H9 (cell line): ENCODE measurements around the gene TUBA3E. TPM values are rescaled to one million over a fixed set of nuclear protein-coding genes. Genes with fewer than 3 reads are reported as not detected.
"Not testable (repeated sequence)": the region's sequence is repeated elsewhere in the genome, so short reads cannot be mapped to it uniquely, and the experiment has no call there.

ENCODE experiments used
- DNase-seq: peaks from one replicate; pipeline ENCODE4 v3.0.0-alpha.2; 2017
- H2AFZ ChIP-seq: one replicate; pipeline ENCODE4 v1.6.1; 2013; ENCODE audit warnings: mild to moderate bottlenecking, low read length, control low read depth, moderate library complexity
- H2AK5ac ChIP-seq: 2 replicates; pipeline ENCODE4 v1.6.1; 2013; ENCODE audit warnings: low read length, control low read depth, mixed read lengths; ENCODE audit not compliant: insufficient read length
- H2BK120ac ChIP-seq: one replicate; pipeline ENCODE4 v1.6.1; 2013; ENCODE audit warnings: low read depth, mild to moderate bottlenecking, low read length, control low read depth, inconsistent platforms; ENCODE audit not compliant: poor library complexity, severe bottlenecking
- H2BK12ac ChIP-seq: 2 replicates; pipeline ENCODE4 v1.6.1; 2013; ENCODE audit warnings: low read length, control low read depth, mixed read lengths, low read depth; ENCODE audit not compliant: insufficient read length
- H2BK15ac ChIP-seq: 2 replicates; pipeline ENCODE4 v1.6.1; 2013; ENCODE audit warnings: low read depth, low read length, control low read depth
- H2BK20ac ChIP-seq: one replicate; pipeline ENCODE4 v1.6.1; 2013; ENCODE audit warnings: low read depth, mild to moderate bottlenecking, low read length, control low read depth, inconsistent platforms; ENCODE audit not compliant: poor library complexity, severe bottlenecking
- H2BK5ac ChIP-seq: 2 replicates; pipeline ENCODE4 v1.6.1; 2013; ENCODE audit warnings: low read length, control low read depth, mixed read lengths; ENCODE audit not compliant: insufficient read length
- H3K14ac ChIP-seq: 2 replicates; pipeline ENCODE4 v1.6.1; 2013; ENCODE audit warnings: low read length, control low read depth; ENCODE audit not compliant: insufficient read depth
- H3K18ac ChIP-seq: 2 replicates; pipeline ENCODE4 v1.6.1; 2013; ENCODE audit warnings: low read depth, mild to moderate bottlenecking, mixed read lengths, low read length, control low read depth; ENCODE audit not compliant: insufficient read length
- H3K23ac ChIP-seq: 2 replicates; pipeline ENCODE4 v1.6.1; 2013; ENCODE audit warnings: low read length, control low read depth, mixed read lengths, low read depth; ENCODE audit not compliant: insufficient read length
- H3K23me2 ChIP-seq: 2 replicates; pipeline ENCODE4 v1.6.1; 2013; ENCODE audit warnings: low read depth, mild to moderate bottlenecking, mixed read lengths, low read length, control low read depth; ENCODE audit not compliant: insufficient read length, poor library complexity, severe bottlenecking
- H3K27ac ChIP-seq: 2 replicates; pipeline ENCODE4 v1.5.1; 2013; ENCODE audit warnings: low read length, control low read depth, mixed read lengths, low read depth; ENCODE audit not compliant: insufficient read length
- H3K27me3 ChIP-seq: 2 replicates; pipeline ENCODE4 v1.6.1; 2013; ENCODE audit warnings: low read length, control low read depth, inconsistent platforms; ENCODE audit not compliant: insufficient read depth
- H3K4ac ChIP-seq: 2 replicates; pipeline ENCODE4 v1.6.1; 2013; ENCODE audit warnings: low read depth, mild to moderate bottlenecking, control low read depth, inconsistent platforms, low read length, moderate library complexity
- H3K4me1 ChIP-seq: 2 replicates; pipeline ENCODE4 v1.6.1; 2013; ENCODE audit warnings: low read length, control low read depth, inconsistent platforms; ENCODE audit not compliant: insufficient read depth
- H3K4me2 ChIP-seq: 2 replicates; pipeline ENCODE4 v1.6.1; 2013; ENCODE audit warnings: low read length, control low read depth, mixed read lengths; ENCODE audit not compliant: insufficient read length, insufficient read depth
- H3K56ac ChIP-seq: 2 replicates; pipeline ENCODE4 v1.6.1; 2013; ENCODE audit warnings: low read depth, mild to moderate bottlenecking, mixed read lengths, low read length, control low read depth; ENCODE audit not compliant: insufficient read length
- H3K79me1 ChIP-seq: 2 replicates; pipeline ENCODE4 v1.6.1; 2013; ENCODE audit warnings: low read depth, mild to moderate bottlenecking, moderate library complexity, low read length, control low read depth, inconsistent platforms; ENCODE audit not compliant: insufficient read depth, poor library complexity, severe bottlenecking
- H3K79me2 ChIP-seq: 2 replicates; pipeline ENCODE4 v1.6.1; 2013; ENCODE audit warnings: low read length, control low read depth, inconsistent platforms; ENCODE audit not compliant: insufficient read depth
- H3K9ac ChIP-seq: 2 replicates; pipeline ENCODE4 v1.6.1; 2013; ENCODE audit warnings: low read length, control low read depth, mixed read lengths; ENCODE audit not compliant: insufficient read length; ENCODE audit errors: extremely low read depth
- H3K9me3 ChIP-seq: one replicate; pipeline ENCODE4 v1.6.1; 2013; ENCODE audit warnings: low read depth, low read length, inconsistent platforms; ENCODE audit not compliant: control insufficient read depth
- H3T11ph ChIP-seq: one replicate; pipeline ENCODE4 v1.6.1; 2013; ENCODE audit warnings: mild to moderate bottlenecking, low read length, control low read depth, inconsistent platforms
- H4K20me1 ChIP-seq: one replicate; pipeline ENCODE4 v1.6.1; 2013; ENCODE audit not compliant: control insufficient read depth, insufficient read length, insufficient read depth
- H4K5ac ChIP-seq: 2 replicates; pipeline ENCODE4 v1.6.1; 2013; ENCODE audit warnings: low read depth, mild to moderate bottlenecking, mixed read lengths, low read length, control low read depth; ENCODE audit not compliant: insufficient read length
- H4K8ac ChIP-seq: replicated peaks from 2 replicates; pipeline ENCODE4 v1.6.1; 2013; ENCODE audit warnings: low read length, control low read depth, mixed read lengths, low read depth; ENCODE audit not compliant: insufficient read length
- H4K91ac ChIP-seq: 2 replicates; pipeline ENCODE4 v1.6.1; 2013; ENCODE audit warnings: low read depth, mild to moderate bottlenecking, moderate library complexity, mixed read lengths, low read length, control low read depth; ENCODE audit not compliant: insufficient read length
- H3K27ac Mint-ChIP-seq, 3 experiments: 2 replicates in 2 of 3; 3 replicates in 1 of 3; pipeline ENCODE4 v1.8.0; 2020 to 2021; ENCODE audit warnings: mixed read lengths in 3 of 3, mild to moderate bottlenecking in 1 of 3, moderate library complexity in 1 of 3
- H3K27me3 Mint-ChIP-seq: 2 replicates; pipeline ENCODE4 v1.8.0; 2021; ENCODE audit warnings: low read depth, mild to moderate bottlenecking, moderate library complexity, mixed read lengths
- H3K36me3 Mint-ChIP-seq, 3 experiments: 2 replicates in 2 of 3; 3 replicates in 1 of 3; pipeline ENCODE4 v1.8.0; 2020 to 2021; ENCODE audit warnings: low read depth in 3 of 3, mixed read lengths in 3 of 3; ENCODE audit not compliant: insufficient read depth in 1 of 3
- H3K4me1 Mint-ChIP-seq, 2 experiments: 2 replicates each; pipeline ENCODE4 v1.8.0; 2020; ENCODE audit warnings: mixed read lengths in 2 of 2
- H3K4me3 Mint-ChIP-seq, 2 experiments: 2 replicates in 1 of 2; 3 replicates in 1 of 2; pipeline ENCODE4 v1.8.0; 2020 to 2021; ENCODE audit warnings: mild to moderate bottlenecking in 2 of 2, mixed read lengths in 2 of 2, moderate library complexity in 1 of 2
- H3K9me3 Mint-ChIP-seq, 2 experiments: 2 replicates in 1 of 2; 3 replicates in 1 of 2; pipeline ENCODE4 v1.8.0; 2020; ENCODE audit warnings: mild to moderate bottlenecking in 2 of 2, mixed read lengths in 2 of 2, moderate library complexity in 1 of 2
- WGBS: extraction: QIAGEN DNeasy Blood & Tissue Kit; methylation state at CpG from one replicate; pipeline ENCODE4 v1.1.7; 2013; ENCODE audit warnings: missing lambda C conversion rate, low lambda C conversion rate, mixed read lengths; ENCODE audit not compliant: insufficient read length; ENCODE audit errors: extremely low coverage; 5-methylcytosine and 5-hydroxymethylcytosine counted together
- total RNA-seq: library from RNA; stranded (reverse); gene quantifications from 2 replicates; pipeline ENCODE4 v1.2.1, GENCODE V29; 2021

The TUBA3E gene
- total RNA-seq, 1 experiment from 2014 or later, result 0.26 TPM

DNA sequence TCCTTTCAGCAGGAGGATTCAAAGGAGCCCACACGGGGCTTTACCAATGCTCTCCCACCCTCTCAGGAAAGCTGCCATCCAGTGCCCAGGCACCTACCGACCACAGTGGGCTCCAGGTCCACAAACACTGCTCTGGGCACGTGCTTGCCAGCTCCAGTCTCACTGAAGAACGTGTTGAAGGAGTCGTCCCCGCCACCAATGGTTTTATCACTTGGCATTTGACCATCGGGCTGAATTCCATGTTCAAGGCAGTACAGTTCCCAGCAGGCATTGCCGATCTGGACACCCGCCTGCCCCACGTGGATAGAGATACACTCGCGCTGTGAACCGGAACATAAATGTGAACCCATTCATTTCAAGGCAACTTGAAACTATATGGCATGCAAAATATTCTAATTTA is 2.2 kb downstream of the TUBA3E start:
- not testable (repeated sequence) for H3K23me2 ChIP-seq

DNA sequence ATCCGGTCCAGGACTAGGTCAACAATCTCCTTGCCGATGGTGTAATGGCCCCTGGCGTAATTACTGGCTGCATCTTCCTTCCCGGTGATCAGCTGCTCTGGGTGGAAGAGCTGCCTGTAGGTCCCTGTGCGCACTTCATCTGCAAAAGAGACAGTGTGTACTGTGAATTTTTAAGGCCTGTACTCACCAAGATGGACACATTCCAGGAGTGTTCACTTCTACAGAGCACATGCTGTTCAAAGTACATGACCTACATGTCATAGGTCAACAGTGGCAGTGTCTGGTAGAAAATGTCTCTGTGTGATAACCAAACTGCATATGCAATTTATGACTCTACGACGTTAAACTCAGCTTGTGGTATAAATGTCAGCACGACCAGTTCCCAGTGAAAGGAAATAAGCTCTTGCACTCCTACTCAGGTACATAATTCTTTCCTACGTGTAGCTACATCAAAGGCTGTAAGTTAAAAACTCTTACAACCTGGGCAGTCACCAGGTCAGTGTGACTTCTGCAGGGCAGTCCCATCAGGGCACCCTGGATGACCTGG is 3.1 kb downstream of the TUBA3E start:
- not testable (repeated sequence) for H3K23ac ChIP-seq, H3K27ac Mint-ChIP-seq, H4K8ac ChIP-seq, H3K9me3 ChIP-seq, DNase-seq, H3K4me1 Mint-ChIP-seq, H3K4me2 ChIP-seq, H3K9me3 Mint-ChIP-seq, H3K79me1 ChIP-seq, H2BK5ac ChIP-seq, H2BK120ac ChIP-seq, H3K56ac ChIP-seq, H3K27ac ChIP-seq, H3K27me3 ChIP-seq, H3K4ac ChIP-seq, H2BK20ac ChIP-seq, H2BK15ac ChIP-seq, H4K5ac ChIP-seq, H4K91ac ChIP-seq, H2AK5ac ChIP-seq, H3K14ac ChIP-seq, H3K4me3 Mint-ChIP-seq, H3K23me2 ChIP-seq, H3T11ph ChIP-seq, H3K9ac ChIP-seq, H3K18ac ChIP-seq, H2AFZ ChIP-seq, H4K20me1 ChIP-seq, H3K79me2 ChIP-seq, H3K4me1 ChIP-seq, H2BK12ac ChIP-seq
- peaks cover 2 to 10% (median 8%) of the 10 kb centered on the region in 3 experiments; a peak in 3 of 7 replicates for H3K36me3 Mint-ChIP-seq
- no CpG with 5 or more reads among the region's 9 CpGs for WGBS
- H3K27me3 Mint-ChIP-seq, result peaks cover 10% of the 10 kb centered on the region

More for the DNA sequence above, 2.2 kb downstream of the TUBA3E start:
- not testable (repeated sequence) for H3K14ac ChIP-seq, H3K27me3 ChIP-seq, H4K5ac ChIP-seq, H3K4ac ChIP-seq, H3K18ac ChIP-seq, H3T11ph ChIP-seq, H4K91ac ChIP-seq, DNase-seq, H3K4me3 Mint-ChIP-seq, H3K36me3 Mint-ChIP-seq, H2BK120ac ChIP-seq, H2BK20ac ChIP-seq, H3K4me1 ChIP-seq, H2AFZ ChIP-seq, H3K9me3 ChIP-seq, H4K8ac ChIP-seq, H3K27ac ChIP-seq, H2BK5ac ChIP-seq, H3K56ac ChIP-seq, H2BK12ac ChIP-seq, H3K4me2 ChIP-seq, H2AK5ac ChIP-seq, H3K9ac ChIP-seq, H3K27ac Mint-ChIP-seq, H3K79me1 ChIP-seq, H3K4me1 Mint-ChIP-seq, H3K79me2 ChIP-seq, H4K20me1 ChIP-seq, H3K23ac ChIP-seq, H3K9me3 Mint-ChIP-seq, H2BK15ac ChIP-seq
- peaks cover 10% of the 10 kb centered on the region for H3K27me3 Mint-ChIP-seq
- WGBS, result no CpG with 5 or more reads among the region's 13 CpGs
